Thyroid gland (tissue), 4 donors: ENCODE data around the gene CASKIN2. TPM values are rescaled to one million over a fixed set of nuclear protein-coding genes. Genes with fewer than 3 reads are reported as not detected.

Experiments used
- DNase-seq, 2 donors: peaks; one replicate each; pipeline ENCODE4 v3.0.0-alpha.2; 2019
- H3K27ac ChIP-seq, 3 donors: fragments of 200-600 bp; sonication (generic); 1 replicate in 2 of 3; 2 replicates in 1 of 3; pipeline ENCODE4 v1.5.1; 2016 to 2019; ENCODE audit warnings: mild to moderate bottlenecking in 1 of 3, moderate library complexity in 1 of 3
- H3K27me3 ChIP-seq: fragments of 200-600 bp; sonication (generic); one replicate; pipeline ENCODE4 v1.5.1; 2019
- H3K36me3 ChIP-seq, 2 donors: fragments of 200-600 bp; sonication (generic); one replicate each; pipeline ENCODE4 v1.5.1; 2016 to 2019
- H3K4me1 ChIP-seq, 2 donors: fragments of 200-600 bp; sonication (generic); one replicate each; pipeline ENCODE4 v1.5.1; 2017 to 2019
- H3K4me3 ChIP-seq, 3 donors: fragments of 200-600 bp; sonication (generic); replicated peaks in 1 of 3; 1 replicate in 2 of 3; 2 replicates in 1 of 3; pipeline ENCODE4 v1.5.1; 2016; ENCODE audit warnings: mild to moderate bottlenecking in 1 of 3
- H3K9me3 ChIP-seq: fragments of 200-600 bp; sonication (generic); one replicate; pipeline ENCODE4 v1.5.1; 2017
- POLR2A ChIP-seq, 2 donors: fragments of 450-650 bp; IDR thresholded peaks; one replicate each; pipeline ENCODE4 v1.6.1; 2017; ENCODE audit warnings: antibody characterized with exemption in 2 of 2, mild to moderate bottlenecking in 2 of 2, moderate library complexity in 1 of 2
- WGBS, 2 donors: methylation state at CpG; one replicate each; pipeline ENCODE4 v1.1.5; 2017; 5-methylcytosine and 5-hydroxymethylcytosine counted together
- intact Hi-C: fragments of 100-400 bp; cut with DNase I; formaldehyde crosslinking; loops from one replicate; pipeline ENCODE4 v1.15.1; 2023
- total RNA-seq, 4 donors: library from RNA; depleted of rRNA; stranded (reverse); fragments of >200 nt; gene quantifications; one replicate each; pipeline ENCODE4 v1.2.3, GENCODE V29; 2016
- TF ChIP-seq, protein P1 (sequence below), 6 experiments: fragments of 200-600 bp in 3 of 6; fragments of 450-650 bp in 3 of 6; sonication (generic) in 3 of 6; IDR thresholded peaks; one replicate each; pipeline ENCODE4 v1.5.1; 2016 to 2019; ENCODE audit warnings: antibody characterized with exemption in 6 of 6, mild to moderate bottlenecking in 2 of 6, inconsistent platforms in 1 of 6, moderate library complexity in 1 of 6

CASKIN2 gene
- total RNA-seq, 4 donors from 2014 or later = 15.0 to 87.2 (median 21.7) TPM

DNA sequence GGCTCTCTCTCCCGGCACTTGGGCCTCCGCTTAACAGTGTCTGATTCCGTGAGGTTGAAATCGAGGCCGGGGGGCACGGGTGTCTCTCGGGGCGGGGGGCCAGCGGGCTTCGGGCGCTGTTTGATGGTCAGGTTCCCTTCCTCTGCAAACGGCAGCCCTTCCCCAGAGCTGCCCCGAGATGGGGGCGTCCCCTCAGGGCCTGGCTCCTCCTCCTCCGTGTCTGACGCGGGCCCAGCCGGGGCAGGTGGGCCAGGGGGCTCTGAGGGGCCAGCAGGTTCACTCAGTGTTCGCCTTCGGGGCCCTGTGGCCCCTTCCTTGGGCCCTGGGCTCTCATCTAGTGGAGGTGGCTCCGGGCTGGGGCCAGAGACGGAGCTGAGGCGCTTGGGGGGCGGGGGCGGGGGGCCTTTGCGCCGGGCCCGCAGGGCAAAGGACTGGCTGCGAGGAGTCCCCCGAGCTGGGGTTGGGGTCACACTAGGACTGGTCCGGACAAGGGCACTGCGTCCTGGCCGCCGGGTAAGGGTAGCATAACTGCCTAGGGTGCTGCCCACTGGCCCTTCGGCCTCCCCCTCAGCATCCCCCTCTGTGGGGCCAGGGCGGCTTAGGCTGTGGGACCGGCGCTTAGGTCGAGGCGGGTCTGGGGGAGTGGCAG is 13.1 kb downstream of the CASKIN2 start:
- no peak overlapping the region for H3K27ac ChIP-seq
- H3K4me1 ChIP-seq = no peaks in the 10 kb centered on the region
- no peak for DNase-seq
- peaks cover 27 to 44% of the 10 kb centered on the region in 2 donors for H3K36me3 ChIP-seq
- no peak overlapping the region for H3K4me3 ChIP-seq
- no peaks in the 10 kb centered on the region for H3K9me3 ChIP-seq
- intact Hi-C loops = no loop called here
- TF ChIP-seq, protein P1, sequence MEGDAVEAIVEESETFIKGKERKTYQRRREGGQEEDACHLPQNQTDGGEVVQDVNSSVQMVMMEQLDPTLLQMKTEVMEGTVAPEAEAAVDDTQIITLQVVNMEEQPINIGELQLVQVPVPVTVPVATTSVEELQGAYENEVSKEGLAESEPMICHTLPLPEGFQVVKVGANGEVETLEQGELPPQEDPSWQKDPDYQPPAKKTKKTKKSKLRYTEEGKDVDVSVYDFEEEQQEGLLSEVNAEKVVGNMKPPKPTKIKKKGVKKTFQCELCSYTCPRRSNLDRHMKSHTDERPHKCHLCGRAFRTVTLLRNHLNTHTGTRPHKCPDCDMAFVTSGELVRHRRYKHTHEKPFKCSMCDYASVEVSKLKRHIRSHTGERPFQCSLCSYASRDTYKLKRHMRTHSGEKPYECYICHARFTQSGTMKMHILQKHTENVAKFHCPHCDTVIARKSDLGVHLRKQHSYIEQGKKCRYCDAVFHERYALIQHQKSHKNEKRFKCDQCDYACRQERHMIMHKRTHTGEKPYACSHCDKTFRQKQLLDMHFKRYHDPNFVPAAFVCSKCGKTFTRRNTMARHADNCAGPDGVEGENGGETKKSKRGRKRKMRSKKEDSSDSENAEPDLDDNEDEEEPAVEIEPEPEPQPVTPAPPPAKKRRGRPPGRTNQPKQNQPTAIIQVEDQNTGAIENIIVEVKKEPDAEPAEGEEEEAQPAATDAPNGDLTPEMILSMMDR (IDR thresholded peaks at IDR 0.05) = no peak
- no peak for TF ChIP-seq POLR2A (IDR thresholded peaks at IDR 0.05)
- WGBS, 2 donors = 87 to 94% methylated on average over 6 to 12 of the region's 40 CpGs
- H3K27me3 ChIP-seq = no peaks in the 10 kb centered on the region

- no peaks in the 10 kb centered on the region for H3K4me1 ChIP-seq
- WGBS, 2 donors = 72 to 73% methylated on average over 9 to 10 of the region's 21 CpGs
- H3K27me3 ChIP-seq = no peaks in the 10 kb centered on the region
- intact Hi-C loops = no loop called here
- peaks cover 26 to 43% of the 10 kb centered on the region in 2 donors for H3K36me3 ChIP-seq
- H3K4me3 ChIP-seq = no peak overlapping the region
- DNase-seq = peak in 1 of 2 donors; percentile 66
- TF ChIP-seq, protein P1 (IDR thresholded peaks at IDR 0.05) = no peak
- TF ChIP-seq POLR2A (IDR thresholded peaks at IDR 0.05) = no peak
- peak overlapping the region in 1 of 3 donors; percentile 38 for H3K27ac ChIP-seq
- no peaks in the 10 kb centered on the region for H3K9me3 ChIP-seq
These were observed 13.8 kb downstream of the CASKIN2 start for GRCh38 chr17:75501378-75502071.

DNA sequence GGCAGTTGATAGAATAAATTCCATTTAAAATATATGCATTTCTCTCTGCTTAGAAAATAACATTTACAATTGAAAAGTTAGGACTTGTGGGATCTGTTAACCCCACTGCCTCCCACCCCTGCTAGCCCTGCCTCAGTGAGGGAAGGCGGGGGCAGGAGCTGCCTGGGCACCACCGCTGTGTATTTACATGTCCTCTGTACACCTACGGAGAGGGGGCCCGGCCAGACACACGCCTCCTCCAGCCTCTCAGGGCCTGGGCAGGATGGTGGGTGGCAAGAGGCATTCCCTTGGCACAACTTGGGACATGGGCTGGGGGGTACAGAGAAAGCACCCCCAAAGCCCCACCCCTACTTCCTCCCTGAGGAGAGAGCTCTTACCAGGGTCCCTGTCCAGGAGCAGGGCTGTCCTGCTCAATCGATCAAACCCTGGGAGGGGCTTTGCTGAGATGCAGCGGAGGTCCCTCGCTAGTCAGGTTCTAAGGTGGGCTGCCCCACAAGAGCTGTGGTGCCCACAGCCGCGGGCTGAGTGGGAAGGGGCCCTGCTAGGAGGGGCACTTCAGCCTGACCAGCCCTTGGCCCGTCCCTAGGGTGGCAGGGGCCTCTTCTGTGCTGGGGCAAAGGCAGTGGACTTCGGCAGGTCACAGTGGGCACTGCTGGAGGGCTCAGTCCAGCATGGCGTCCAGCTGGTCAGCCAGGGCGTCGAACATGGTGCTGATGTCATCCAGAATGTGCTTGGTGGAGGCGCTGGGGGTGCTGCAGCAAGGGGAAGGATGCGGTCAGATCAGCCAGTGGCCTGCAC is 14.7 kb downstream of the CASKIN2 start:
- Histone ChIP-seq H3K4me3 (no peak overlapping the region), H3K36me3 (peaks cover 31 to 49% of the 10 kb centered on the region in 2 donors), H3K27me3 (no peaks in the 10 kb centered on the region), H3K4me1 (no peaks in the 10 kb centered on the region), H3K9me3 (no peaks in the 10 kb centered on the region), H3K27ac (no peak overlapping the region)
- WGBS, 2 donors = 90 to 94% methylated on average over 7 to 15 of the region's 17 CpGs
- no peak for DNase-seq
- intact Hi-C loops = no loop called here
- no peak for TF ChIP-seq POLR2A (IDR thresholded peaks at IDR 0.05)
- TF ChIP-seq, protein P1 (IDR thresholded peaks at IDR 0.05) = no peak

GRCh38 chr17:75499313-75500022 is 15.9 kb downstream of the CASKIN2 start:
- Histone ChIP-seq H3K27me3 (no peaks in the 10 kb centered on the region), H3K36me3 (peaks cover 36 to 56% of the 10 kb centered on the region in 2 donors), H3K4me3 (no peak overlapping the region), H3K9me3 (no peaks in the 10 kb centered on the region), H3K27ac (peak overlapping the region in 2 of 3 donors; percentile 2 to 28), H3K4me1 (no peaks in the 10 kb centered on the region)
- intact Hi-C loops = no loop called here
- TF ChIP-seq, protein P1 (IDR thresholded peaks at IDR 0.05) = no peak
- TF ChIP-seq POLR2A (IDR thresholded peaks at IDR 0.05) = no peak
- WGBS, 2 donors = 70 to 100% methylated on average over 1 to 13 of the region's 16 CpGs
- DNase-seq = no peak
